Eye (tissue), 1 donor: ENCODE measurements around the gene RWDD3.
A peak's percentile ranks its signal among the peaks of the same experiment; 100 is the strongest.

Experiments used
- DNase-seq: peaks from one replicate; pipeline ENCODE4 v3.0.0-alpha.2; 2015

RWDD3 gene

DNA sequence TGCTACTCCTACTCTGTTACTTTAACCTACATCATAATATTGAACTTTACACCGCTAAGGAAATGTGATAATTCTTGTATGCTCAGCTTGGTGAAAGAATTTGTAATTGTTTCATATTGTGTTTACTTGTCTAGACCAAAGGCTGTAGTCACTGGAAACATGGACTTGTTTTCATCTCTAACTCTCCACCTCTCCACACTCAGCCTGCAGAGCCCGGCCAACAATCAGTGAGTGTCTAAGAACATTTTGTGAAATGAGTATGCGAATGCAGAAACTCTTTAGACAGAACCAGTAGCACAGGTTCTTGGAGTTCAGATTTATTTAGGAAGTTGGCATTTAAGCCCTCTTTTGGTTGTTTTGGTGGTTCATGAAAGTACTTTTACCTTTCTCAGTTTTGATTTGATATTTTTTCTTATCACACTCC is 3.2 kb upstream of the RWDD3 start:
- DNase-seq = no peak

DNA sequence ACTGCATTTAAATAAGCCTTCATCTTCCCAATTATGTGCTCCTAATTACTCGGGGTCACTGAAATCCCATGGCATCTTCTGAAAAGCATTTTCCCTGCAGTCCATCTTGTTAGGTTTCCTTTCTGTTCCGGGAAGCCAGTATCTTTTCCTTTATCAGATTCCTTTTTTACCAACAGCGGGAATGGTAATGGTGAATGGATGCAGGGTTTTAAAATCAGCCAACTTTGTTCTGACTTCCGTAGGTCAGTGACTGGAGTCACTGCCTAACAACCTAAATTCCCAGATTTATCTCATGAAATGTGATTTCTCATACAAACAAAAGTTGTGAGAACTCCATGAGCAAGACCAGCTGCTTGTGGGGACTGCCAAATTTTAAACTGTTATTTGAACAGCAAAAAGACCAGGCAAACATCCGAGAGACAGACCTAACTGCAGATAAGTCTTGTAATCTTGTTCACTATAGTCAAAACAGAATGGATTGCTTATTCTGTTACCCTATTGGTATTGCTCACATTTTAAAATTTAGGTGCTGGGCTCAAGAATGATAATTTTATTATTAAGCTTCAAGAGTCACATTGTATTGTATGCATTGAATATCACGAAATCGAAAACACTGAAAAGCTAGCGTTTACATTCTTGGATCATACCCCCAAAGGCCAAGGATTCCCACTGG is 1.2 kb upstream of the RWDD3 start:
- peak; percentile 45 for DNase-seq

DNA sequence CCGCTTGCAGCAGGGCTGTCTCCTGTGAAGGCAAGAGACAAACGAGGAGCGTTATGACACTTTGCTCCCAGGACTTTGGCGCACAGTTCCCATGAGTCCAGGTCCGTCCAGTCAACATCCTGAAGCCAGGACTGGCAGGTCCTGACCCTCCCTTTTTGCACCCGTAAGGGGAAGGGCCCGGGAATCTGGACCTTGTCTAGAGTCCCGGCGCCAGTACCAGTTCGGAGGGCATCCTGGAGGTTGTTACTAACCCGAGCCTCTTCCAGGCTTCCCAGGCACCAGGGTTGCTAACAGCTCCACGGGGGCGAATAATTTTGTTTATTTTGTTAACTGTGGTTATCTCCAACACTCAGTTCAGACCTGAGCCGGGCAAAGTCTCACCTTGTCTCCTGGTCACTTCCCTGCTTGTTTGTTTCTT is 682 bp upstream of the RWDD3 start:
- DNase-seq = no peak

DNA sequence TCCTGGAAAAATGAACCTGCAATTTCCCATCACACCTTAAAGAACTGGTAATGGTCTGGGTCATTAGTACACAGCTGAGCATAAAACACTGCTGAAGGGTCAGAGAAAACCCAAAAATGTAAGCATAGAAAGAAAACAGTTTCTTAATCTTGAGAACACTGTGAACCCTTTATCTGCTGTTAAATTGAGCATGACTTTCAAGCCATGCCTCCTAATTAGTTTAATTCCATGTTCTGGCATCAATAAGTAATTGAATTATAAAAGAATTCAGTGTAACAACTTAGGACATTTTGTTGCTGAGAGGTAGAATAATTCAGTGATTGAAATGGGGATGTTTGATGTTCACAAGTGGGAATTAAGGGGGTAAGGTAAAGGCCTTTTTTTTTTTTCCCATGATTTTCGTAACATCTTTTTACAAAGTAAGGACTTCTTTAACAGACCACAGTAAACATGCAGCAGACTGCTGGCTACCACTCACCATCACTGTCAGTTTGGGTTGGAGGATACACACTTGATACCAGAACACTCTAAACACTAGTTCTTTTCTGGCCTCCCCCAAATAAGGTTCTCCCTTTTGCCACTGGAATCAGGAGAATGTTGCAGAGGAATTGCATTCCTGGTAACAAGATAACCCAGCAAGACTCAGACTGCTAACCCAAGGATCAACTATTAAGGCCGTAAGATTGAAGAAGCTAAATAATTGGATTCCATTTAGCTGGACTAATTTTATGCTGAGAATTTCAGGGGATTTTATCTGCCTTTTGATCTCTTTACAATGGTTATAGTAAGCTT is 3.0 kb downstream of the RWDD3 start:
- DNase-seq = peak; percentile 75

DNA sequence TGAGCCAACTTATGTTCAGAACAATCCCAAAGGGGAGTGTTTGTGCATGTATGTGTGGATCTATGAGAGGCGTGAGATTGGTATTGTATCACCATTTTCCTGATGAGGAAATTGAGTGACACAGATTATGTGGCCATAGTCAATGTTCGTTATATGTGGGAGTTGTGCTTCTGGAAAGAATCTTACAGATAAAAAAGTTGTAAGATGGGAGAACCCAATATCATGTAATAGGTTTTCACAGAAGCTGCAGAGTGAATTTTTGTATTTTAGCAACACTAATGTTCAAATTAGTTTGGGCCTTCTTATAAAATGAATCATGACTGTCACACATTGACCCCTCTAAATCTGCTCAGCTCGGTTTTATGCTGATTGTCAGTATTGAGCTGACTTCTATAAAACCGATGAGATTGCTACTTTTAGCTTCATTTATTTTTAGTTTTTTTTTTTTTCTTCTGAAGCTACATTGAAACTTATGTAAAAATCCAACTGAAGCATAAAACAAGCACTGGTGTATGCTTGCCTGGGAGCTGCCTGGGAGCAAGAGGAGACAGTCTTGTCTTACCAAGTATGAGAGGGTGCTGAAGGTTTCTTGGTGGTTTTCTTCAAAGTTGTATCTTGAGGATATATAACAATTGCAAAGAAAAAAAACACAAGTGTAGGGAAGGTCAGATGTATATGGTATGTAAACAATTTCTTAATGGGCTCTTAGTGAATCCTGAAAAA is 4.1 kb downstream of the RWDD3 start:
- no peak for DNase-seq

DNA sequence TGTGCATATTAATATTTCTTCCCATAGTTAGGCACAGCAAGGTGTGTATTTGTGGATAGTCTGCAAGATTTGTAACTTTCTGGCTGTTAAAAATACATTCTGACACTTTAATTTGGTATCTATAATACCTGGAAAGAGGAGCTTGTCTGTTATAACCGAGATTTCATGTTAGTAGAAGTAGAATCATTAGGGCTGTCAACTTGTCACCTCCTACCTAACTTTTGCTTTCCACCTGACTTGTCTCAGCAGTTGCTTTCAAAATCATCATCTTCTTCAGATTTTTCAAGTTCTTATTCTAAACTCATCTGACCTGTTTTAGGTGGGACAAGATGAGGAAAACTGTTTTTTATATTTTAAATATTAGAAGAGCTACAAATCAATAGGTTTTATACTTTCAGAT is 11.0 kb downstream of the RWDD3 start:
- DNase-seq = no peak

DNA sequence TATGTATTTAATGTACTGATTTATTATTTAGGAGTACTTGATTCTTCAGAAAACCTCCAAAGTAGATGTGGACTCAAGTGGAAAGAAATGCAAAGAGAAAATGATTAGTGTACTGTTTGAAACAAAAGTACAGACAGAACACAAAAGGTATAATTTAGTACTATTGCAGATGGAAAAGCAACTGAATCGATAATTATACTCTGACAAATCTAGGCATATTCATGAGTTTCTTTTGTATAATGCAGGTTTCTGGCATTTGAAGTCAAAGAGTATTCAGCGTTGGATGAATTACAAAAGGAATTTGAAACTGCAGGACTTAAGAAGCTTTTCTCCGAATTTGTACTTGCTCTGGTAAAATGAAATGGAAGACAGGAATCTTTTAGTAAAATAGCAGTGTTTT is 12.5 kb downstream of the RWDD3 start:
- no peak for DNase-seq

DNA sequence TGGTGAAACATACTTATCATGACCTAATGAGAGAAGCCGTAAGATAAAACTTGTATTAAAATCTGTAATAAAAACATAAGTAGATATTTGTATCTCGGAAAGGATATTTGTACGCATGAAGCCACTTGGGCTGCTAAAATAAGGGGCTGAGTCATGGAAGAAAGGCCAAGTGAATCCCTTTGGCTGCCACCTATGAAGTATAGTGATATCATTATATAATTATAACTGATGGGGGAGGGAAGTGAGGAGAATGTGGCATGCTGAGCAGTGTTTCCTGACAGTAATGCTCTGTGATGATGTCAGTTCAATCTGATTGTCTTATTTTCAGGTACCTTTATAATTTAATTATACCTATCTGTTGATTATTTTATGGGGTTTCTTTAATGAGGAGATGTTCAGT is 13.6 kb downstream of the RWDD3 start:
- DNase-seq = no peak

DNA sequence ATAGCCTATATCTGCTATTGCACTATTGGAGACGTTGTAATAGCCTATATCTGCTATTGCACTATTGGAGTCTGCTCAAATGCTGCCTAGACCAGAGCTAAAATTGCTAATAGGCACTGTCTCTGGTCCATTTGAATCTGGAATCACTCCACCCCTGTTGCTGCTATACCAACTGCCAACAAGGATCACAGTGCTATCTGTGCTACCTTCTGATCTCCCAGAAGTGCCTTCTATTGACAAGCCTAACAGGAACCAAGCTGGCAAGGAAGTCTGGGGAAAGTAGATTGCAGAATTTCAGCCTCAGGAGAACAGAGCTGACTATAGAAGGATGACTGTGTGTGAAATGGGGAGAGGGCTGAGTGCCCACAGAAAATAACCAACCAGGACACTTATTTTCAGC is 15.9 kb downstream of the RWDD3 start:
- DNase-seq = no peak

DNA sequence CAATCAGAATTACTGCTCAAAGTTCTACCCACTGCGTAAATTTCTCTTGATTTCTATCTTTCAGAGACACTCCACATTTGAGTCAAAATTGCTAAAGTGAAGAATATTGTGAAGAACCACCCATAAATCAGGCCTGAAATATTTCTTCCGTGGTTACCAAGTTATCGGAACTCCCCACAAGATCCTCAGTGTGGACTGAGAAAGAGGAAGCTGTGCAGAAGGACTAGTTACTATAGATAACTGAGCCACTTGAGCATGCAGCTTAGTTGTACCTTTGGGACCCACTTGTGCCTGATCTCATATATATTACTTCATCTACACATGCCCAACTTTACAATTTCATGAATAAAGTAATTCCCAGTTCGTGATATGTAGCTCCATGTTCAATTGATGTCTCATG is 18.4 kb downstream of the RWDD3 start:
- no peak for DNase-seq

DNA sequence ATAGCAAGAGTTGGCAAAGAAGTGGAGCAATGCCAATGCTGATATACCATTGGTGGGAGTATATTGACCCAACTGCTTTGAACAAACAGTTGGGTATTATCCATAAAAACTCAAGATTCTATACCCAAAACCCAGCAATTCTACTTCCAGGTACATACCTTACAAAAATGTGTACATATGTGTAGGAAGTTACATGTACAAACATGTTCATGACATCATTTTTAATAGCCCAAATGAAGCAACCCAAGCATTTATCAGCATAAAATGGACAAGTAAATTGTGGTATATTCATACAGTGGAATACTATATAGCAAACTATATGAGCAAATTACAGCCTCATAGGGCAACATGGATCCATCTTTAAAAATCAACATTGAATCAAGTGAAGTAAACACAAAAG is 20.9 kb downstream of the RWDD3 start:
- DNase-seq = no peak

DNA sequence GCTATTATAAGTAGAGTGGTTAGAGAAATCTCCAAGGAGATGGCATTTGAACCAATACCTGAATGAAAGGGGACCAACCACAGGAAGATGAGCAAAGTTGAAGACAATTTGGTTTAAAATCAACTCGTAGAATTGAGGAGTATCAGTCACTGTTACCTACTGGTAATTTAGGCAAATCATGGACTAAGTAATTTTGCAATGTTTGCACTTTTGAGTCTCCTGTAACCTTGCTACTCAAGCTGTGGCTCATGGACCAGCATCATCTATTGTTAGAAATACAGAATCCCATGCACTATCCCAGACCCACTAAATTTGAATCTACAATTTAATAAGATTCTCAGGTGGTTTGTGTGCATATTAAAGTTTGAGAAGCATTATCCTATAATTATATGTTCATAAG is 21.8 kb downstream of the RWDD3 start:
- DNase-seq = no peak

DNA sequence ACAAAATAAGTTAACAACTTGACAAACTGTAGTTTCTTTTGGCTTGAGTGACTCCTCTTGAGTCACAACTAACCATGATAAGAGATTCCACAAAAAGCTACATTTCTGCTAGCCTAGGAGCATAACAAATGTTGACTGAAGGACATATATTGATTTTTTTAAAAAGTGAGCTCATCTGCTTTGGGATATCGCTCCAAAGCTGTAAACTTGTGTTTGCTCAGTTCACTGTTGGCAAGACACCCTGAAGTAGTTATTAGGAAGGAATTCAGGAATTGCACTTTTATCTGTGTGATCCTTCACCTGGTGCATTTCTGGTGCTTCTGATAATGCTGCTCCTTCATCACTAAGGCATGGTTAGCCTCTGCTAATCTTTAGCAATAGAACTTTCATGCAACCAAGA is 23.7 kb downstream of the RWDD3 start:
- DNase-seq = no peak

DNA sequence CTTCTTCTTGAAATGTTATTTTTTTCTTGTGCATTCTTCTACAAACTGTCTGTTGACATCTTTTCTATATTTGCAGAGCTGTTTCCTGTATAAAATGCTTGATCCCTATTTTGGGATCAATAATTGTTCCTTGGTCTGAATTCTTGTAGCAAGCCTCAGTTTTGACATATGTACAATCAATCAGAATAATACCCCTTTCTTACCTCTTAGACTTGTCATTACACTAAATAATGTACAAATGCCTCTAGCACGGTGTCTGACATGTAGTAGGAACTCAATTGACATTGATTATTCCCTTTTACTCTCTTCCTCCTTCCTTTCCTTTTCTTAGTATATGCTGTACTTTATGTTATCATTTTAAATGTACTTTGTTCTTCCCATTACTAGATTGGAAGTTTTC is 25.2 kb downstream of the RWDD3 start:
- no peak for DNase-seq

DNA sequence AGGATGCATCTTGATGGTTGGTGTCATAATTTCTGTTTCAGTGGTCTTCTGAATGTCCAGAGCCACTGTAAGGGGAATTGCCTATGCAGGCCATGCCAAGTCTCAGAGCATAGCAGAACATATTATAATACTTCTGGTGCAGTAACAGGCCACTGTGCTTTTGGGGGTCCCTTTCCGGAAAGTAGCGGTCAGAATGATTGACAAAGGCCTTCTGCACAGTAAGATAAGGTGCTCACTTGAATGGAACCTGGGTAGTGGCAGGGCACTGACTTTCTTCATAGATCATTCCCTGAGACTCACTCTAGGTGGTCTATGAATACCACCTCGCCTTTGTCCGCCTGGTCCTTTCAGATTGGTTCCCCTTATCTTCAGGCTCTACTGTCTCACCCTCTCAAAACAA is 28.9 kb downstream of the RWDD3 start:
- DNase-seq = no peak

DNA sequence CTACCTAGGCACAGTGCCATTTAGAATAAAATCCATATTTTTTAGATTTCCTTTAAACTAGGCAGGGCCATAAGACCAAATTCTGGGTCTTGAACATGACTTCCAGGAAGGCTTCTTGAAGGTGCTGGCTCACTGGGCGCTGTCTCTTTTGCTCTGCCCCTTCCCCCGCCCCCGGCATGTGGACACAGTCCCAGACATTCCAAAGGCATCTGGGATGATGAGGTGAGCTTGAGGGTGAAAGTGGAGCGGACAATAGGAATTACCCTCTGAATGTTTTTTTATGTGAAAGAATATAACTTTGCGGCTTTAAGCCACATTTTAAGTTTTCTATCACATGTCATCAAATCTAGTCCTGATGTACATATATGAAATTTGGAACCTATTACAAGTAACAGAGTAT is 29.4 kb downstream of the RWDD3 start:
- no peak for DNase-seq

DNA sequence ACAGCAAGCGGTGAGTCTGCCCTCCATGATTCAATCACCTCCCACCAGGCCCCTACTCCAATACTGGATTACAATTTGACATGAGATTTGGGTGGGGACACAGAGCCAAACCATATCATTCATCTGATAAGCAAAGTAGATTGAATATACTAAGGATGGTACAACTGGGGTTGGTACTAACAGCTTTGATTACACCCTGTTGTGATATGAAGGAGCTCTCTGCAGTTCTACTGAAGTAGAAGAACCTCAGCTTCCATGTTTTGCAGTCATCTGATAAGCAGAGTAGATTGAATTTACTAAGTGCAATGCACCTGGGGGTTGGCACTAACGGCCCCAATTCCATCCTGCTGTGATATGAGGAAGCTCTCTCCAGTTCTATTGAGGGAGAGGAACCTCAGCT is 31.1 kb downstream of the RWDD3 start:
- no peak for DNase-seq

DNA sequence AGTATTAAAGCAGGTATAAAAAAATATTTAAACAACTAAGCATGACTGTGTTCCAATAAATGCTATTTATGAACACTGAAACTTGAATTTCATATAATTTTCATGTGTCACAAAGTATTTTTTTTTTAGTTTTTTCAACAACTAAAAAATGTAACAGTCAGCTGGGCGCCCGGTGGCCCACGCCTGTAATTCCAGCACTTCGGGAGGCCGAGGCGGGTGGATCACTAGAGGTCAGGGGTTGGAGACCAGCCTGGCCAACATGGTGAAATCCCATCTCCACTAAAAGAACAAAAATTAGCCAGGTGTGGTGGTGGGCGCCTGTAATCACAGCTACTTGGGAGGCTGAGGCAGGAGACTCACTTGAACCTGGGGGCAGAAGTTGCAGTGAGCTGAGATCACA is 42.4 kb downstream of the RWDD3 start:
- no peak for DNase-seq

DNA sequence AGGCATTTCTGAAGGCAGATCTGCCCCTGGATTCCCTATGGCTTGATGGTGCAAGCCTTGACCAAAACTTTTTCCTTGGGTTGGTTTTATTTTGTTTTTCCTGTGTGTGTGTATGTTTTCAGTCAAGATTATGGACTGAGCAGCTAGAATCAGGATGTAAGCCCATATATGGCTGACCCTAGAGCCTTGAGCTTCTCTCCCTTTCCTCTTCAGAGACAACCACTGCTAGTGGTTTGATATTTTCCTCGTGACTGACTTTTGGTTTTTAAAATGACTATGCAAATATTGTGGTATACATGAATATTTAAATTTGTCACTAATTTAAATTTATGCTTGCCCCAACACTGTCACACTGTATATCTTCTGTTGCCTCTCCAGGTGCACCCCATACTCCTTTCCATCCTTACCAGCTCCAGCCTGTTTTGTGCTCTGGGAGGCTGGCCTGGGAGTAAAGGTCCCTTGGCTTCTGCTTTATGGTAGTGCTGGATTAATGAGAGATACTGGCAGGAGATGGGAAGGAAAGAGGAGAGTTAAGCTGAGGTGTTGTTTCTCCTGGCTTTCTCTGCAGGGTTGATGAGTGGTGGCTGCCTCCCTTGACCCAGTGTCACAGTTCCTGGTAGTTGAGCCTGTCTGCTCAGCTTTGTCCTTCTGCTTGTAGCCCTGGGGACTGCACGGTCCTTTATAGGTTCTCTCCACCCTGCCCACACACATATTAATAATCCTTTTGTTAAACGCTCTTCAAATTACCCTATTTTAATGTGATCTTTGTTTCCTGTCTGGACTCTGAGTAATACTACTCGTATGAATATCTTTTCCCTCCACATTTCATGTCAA is 44.4 kb downstream of the RWDD3 start:
- no peak for DNase-seq

DNA sequence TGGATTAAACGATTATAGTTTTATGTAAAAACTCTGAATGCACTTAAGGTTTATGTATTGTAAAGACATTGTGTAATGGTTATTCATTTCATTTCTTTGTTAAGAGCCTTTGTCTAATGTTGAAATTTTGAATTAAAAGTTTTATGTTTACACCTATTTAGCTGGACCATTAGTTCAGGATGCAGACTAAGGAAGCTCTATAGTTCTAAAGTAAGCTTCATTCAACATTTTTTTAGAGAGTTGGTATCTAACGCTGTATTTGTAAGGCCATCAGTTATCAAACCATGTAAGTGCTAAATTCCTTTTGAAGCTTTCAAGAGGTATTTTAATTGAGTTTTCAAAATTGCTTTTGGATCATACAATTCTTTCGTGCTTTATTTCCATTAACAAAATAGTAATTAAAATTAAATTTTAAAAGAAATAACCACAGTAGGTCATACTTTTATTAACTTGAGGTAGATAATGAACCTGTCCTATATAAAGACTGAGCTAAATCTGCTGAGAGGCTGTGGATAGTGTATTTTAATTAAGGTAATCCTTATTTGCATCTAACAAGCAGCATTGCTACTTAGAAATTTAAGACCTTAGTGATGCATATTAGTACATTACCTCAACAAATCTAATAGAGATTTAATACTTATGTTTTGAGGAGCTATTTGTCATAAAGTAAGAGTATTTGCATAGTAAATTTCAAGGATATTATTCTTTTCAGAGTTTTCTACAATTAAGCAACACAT is 47.9 kb downstream of the RWDD3 start:
- no peak for DNase-seq

DNA sequence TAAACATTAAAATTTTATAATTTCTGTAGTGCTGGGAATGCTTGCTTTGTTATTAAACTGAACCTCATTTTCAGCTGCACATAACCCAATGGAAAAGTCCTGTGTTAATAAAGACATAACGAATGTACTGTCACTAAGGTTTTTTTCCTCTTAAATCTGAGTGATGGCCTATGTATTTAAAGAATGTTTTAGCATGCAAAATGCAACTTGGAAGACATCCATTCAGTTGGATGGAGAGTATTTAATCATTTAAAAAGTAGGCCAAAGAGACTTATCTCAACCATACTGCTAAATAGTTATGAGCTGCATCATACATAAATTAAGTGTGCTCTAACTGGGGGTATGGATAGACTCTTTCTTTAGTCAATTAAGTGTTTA is 48.5 kb downstream of the RWDD3 start:
- no peak for DNase-seq

DNA sequence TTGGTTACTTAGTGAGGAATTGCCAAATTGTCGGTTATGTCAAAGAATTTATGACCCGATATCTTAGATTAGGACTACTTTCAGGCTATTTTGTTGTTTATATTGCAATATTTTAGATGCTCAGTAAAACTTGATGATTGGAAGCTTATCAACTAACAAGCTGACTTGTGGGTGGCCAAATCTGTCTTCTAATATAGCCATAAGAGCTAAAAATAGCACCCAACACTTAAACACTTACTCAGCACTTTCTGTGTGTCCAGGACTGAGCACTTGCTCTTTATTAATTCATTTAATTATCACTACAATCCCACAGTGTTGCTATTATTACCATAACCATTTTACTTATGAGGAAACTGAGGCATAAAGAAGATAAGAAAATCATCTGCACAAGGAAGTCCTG is 50.4 kb downstream of the RWDD3 start:
- DNase-seq = no peak

DNA sequence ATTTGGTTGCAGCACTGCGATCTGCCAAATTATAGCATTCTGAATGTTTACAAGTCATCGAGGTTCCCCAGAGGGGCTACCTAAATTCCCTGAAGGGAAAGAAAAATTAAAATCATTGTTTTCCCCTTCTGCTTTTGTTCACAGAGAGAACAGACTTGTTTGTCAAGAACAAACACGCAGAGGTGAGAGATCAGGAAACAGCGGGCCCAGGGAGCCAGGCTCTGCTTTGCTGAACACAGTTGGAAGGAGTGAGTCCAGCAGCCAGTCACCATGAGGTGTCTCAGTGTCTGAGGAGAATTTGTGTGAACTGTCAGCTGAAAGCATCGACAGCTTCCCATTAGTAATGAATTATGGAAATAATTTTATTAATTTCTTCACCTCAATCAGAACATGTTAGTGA is 52.5 kb downstream of the RWDD3 start:
- DNase-seq = peak; percentile 18
